CD4-positive, alpha-beta T cell treated with Interleukin-12 subunit alpha and Interleukin-12 subunit beta, for 1 hour (primary cell): ENCODE results near the gene UCHL1.
"Not testable (repeated sequence)": the region's sequence is repeated elsewhere in the genome, so short reads cannot be mapped to it uniquely, and the experiment has no call there.

Source experiments
- DNase-seq: peaks from one replicate; pipeline ENCODE4 v3.0.0-alpha.2; 2020

Gene UCHL1

DNA sequence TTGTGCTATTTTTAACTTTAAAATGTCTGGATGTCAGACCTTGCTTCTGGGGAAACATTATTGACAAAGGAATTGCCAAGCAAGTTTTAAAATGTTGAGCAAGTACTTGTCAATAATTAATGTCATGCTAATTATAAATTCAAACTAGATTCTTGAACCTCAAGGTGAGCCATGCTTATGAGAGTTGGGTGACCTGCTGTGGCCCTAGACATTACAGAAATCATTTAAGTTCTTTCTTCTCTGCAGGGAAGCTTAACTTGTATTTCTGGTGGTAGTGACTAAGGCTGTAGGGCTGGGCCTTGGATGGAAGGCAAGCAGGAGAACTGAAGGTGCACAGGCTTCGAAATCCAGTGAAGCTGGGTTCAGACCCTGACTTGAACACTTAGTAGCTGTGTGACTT is 14.8 kb upstream of the UCHL1 start:
- no peak for DNase-seq

DNA sequence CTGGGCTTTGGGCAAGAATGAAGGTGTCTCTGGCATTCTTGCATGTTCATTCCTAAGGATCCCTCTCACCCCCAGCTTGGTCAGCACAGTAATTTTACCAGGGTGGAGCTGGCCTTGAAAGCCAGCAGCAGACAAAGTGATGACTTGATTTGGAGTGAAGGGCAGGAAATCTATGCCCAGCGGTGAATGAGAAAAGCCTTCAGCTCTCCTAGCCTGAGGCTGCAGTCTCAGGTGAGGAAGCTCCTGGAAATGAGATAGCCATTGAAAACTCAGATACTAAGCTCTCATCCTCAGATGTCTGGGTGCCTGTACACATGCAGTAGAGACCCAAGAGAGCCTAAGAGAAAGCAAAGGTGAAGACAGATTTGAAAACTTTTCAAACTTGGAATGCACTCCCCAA is 10.7 kb upstream of the UCHL1 start:
- DNase-seq = no peak

DNA sequence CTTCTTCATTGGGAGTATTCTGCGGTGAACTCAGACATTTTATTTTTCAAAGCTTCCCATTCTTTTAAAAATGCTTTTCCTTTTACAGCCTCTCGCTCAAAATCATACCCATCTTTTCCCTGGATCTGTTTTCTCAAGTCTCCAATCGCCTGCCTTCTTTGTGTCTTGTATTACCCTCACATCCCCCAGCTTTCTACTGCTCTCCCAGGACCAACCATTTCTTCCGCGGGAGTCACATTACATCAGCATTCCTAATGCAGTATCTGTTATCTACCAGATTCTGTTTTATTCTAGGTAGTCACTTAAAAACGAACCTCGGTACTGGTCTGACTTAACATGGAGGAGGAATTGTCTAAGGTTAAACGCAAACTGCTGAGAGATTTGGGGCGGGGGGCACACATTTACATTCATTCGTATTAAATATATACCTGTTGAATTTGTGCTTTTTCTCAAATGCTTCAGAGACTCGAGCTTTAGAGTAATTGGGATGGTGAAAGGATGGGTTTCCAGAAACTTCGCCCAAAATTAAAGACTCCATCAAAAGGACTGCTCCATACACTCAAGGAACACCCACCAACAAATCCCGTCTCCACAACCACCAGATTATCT is 493 bp upstream of the UCHL1 start:
- no peak for DNase-seq

DNA sequence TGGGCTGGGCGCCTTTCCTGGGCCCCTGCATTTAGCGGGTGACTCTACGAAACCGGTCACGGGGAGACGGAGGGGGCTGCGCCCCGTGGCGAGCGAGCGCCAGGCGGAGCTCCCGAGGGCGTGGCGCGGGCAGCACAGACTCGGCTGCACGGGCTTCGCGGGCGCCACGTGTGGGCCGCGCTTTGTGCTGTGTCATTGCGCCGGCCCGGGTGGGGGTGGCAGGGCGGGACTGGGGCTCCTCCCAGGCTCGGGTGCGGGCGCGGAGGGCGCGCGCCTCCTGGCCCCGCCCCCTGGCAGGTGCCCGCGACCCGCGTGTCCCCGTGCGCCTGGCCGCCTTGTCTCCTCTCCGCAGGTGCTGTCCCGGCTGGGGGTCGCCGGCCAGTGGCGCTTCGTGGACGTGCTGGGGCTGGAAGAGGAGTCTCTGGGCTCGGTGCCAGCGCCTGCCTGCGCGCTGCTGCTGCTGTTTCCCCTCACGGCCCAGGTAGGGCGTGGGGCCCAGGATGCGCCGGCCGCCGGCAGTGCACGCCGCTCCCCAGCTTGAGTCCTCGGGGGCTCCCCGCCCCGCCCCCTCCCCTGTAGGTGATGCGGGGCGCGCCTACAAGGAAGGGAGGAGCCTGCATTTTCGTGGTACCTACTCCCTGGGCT is 651 bp downstream of the UCHL1 start:
- no peak for DNase-seq

DNA sequence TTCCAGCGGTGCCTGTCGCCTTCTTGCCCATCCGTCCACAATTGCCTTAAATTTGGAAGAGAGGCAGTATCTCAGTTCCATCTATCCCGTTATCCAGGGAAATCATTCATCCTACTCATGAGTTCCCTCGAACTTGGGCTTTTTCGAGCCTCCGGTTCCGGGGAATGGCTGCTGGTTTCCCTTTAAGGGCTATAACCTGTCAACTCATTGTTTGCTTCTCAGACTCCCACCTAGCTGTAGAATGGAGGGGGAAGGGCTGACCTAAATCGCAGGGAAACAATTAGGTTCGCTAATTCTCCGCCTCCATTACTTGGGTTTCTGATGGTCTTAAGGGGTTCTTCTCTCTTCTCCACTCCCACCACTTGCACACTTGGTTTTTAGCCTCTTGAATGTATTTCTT is 1.2 kb downstream of the UCHL1 start:
- no peak for DNase-seq

GRCh38 chr4:41258783-41259182 is 2.1 kb downstream of the UCHL1 start:
- no peak for DNase-seq

DNA sequence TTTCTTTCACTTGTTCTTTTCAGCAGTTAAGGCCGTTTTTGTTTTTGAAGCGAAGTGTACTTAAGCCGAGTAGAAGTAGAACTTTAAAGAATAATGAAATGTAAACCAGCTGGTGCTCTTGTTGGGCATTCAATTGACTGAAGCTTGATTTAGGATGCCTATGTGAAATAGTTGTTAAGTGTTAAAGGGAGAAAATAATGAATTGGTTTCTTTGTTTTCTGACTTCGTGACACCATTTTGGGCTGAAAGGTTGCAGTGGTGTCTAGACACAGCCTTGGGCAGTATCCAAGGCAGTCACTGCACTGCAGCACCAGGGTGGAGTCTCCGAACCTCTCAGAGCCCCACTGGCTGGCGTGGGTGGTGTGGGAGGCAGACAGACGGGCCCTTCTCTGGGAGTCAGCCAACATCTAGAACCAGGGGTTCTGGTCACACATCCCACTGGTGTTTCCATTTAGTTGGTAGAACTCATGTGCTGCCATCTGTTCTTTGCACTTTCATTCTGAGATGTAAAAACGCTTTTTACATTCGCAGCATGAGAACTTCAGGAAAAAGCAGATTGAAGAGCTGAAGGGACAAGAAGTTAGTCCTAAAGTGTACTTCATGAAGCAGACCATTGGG is 3.5 kb downstream of the UCHL1 start:
- no peak for DNase-seq

DNA sequence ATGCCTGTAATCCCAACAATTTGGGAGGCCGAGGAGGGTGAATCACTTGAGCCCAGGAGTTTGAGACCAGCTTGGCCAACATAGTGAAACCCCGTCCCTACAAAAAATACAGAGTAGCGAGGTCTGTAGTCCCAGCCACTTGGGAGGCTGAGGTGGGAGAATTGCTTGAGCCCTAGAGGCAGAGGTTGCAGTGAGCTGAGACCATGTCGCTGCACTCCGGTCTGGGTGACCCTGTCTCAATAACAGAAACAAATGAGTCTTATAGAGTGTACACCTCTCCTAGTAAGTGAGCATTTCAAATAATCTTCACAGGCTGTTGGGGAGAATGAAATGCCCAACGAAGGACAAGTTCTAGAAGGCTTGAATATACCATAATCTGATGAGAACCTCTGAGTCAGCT is 5.5 kb downstream of the UCHL1 start:
- no peak for DNase-seq

- no peak for DNase-seq
These were observed 7.5 kb downstream of the UCHL1 start for GRCh38 chr4:41264212-41264611.

- DNase-seq = no peak
These were observed 11.3 kb downstream of the UCHL1 start for GRCh38 chr4:41267997-41268396.

GRCh38 chr4:41268721-41269517 is 12.2 kb downstream of the UCHL1 start:
- no peak for DNase-seq

DNA sequence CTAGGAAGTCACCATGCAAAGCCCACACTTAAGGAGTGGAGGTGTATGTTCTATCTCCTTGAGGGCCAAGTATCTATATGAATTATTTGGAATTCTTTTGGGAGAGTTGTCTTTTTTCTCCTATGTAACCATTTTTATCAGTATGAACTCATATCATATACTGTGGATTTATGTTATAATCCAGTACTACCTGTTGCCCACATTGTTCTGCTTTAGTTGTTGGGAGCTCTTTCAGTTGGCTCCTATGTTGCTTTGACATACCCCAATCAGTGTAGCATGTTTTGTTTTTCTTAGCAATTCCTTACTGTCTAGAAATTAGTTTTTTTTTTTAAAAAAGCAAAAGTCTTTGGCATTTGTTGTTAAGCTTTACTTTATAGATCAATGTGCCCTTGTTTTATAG is 13.0 kb downstream of the UCHL1 start:
- no peak for DNase-seq

DNA sequence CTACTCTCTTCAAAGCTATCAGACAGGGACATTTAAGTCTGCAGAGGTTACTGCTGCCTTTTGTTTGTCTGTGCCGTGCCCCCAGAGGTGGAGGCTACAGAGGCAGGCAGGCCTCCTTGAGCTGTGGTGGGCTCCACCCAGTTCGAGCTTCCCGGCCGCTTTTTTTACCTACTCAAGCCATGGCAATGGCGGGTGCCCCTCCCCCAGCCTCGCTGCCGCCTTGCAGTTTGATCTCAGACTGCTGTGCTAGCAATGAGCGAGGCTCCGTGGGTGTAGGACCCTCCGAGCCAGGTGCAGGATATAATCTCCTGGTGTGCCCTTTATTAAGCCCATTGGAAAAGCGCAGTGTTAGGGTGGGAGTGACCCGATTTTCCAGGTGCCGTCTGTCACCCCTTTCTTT is 19.2 kb downstream of the UCHL1 start:
- DNase-seq = not testable (repeated sequence)

GRCh38 chr4:41280010-41280409 is 23.3 kb downstream of the UCHL1 start:
- no peak for DNase-seq

GRCh38 chr4:41281038-41281634 is 24.4 kb downstream of the UCHL1 start:
- peak; percentile 49 for DNase-seq

DNA sequence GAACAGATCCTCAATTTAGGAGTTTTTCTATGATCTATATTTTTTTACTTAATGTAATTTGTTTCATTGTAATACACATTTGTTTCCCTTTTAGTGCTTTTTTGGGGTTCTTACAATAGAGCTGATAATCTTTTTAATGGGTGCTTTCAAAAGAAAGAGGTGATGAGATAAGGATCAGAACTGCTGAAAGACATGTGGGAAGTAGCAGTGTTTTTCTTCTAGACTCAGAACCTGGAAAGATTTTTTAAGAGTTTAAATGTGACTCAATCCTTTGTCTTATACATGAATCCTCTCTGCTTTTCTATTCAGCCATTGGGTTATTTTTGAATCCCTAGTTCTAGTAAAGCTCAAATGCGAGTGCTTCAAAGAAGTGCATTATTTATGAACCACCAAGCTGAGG is 25.6 kb downstream of the UCHL1 start:
- no peak for DNase-seq

GRCh38 chr4:41285202-41285863 is 28.6 kb downstream of the UCHL1 start:
- no peak for DNase-seq

- DNase-seq = no peak
These were observed 29.1 kb downstream of the UCHL1 start for GRCh38 chr4:41285864-41286235.

DNA sequence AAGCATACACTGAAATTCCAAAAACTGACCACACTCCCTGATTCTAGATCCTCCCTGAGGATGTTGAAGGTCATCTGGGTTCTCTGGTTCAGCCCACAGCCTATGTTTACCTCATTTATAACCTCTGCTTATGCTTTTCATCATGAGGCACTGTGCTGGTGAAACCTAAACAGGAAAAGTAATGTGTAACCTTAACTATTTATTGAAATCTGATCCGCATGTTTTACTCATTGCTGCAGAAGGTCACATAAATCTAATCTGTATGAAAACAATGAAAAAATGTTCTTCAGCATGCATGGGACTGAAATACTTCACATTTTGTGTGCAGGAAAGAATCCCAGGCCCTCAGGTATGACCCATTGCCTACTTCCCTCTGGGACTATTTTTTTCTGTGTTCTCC is 30.3 kb downstream of the UCHL1 start:
- DNase-seq = no peak

DNA sequence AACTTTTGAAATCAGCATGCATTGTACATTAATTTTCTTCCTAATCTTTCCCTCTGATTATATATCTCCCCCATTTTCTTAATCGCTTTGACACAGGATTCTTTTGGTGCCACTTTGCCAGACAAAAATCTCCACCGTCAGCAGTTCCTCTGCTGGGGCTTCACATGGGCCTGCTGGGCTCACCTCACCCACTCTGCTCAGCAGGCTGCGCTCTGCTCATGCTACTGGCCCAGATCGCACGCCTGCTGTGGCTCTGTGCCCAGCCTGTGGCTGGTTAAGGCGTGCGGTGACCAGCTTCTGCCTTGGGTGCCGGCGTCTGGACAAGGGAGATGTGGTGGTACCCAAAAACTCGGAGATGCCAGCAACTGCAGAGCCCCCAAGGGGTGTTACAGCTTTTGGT is 31.1 kb downstream of the UCHL1 start:
- DNase-seq = no peak

DNA sequence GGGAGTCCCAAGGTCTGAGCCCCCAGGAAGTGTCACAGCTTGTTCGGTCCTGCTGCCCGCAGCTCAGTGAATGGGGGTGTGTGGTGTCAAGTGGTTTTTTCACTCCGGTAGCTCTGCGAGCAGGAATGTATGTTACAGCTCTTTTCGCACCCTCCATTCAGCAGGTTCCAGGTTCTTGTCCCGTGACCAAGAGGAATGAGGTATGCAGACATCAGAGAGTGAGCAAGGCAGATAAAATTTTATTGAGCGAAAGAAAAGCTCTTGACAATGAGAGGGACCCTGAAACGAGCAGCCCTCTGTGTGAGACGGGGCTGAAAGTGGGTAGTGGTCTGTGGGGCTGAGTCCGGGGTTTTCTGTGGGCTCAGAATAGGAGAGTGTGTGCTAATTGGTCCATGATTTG is 31.5 kb downstream of the UCHL1 start:
- DNase-seq = no peak

DNA sequence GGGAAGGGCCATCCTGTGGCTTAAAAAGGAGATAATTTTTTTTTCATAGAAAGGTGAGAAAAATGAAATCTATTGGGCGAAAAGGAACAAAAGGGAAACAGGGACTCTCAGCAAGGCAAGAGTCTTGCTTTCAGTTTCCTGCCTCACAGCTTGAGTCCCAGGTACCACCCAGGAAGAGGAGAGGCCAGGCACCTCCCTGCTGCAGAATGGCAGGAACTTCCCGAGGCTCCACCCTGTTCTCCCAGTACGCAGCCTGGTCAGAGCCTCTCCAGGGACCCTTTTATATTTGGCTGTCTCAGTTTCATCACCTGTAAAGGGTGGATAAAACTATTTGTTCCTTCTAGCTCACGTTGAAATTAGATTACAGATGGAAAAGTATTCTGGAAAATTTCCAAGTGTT is 33.8 kb downstream of the UCHL1 start:
- DNase-seq = no peak
